Stimulated activated CD4-positive, alpha-beta T cell treated with anti-CD3 and anti-CD28 coated beads, Interleukin-15, amount 100 ng/mL, for 48 hours (primary cell): Measurements from ENCODE around the gene RYR3.

ENCODE experiments used
- DNase-seq, 2 donors: peaks; one replicate each; pipeline ENCODE4 v3.0.0-alpha.2; 2020; ENCODE audit warnings: low read depth in 2 of 2

Gene RYR3

DNA sequence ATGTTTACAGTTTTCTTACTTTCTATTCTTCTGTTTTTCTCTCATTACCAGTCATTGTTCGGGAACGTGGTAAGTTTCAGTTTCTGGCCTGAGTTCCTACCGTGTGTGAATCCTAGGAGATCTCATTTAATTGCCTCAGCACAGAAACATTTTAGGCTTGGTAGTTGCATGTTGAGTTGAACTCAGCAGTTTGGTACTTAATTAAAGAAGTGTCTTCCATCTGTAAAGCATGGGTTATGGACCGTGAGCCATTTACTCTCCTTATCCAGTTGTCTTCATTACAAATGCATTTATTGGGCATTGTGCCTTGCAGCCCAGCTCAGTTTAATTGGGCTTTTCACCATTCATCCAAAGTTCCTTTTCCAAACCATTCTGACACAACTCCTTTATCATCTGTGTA lies 515.4 kb downstream of the RYR3 start:
- DNase-seq, result no peak

DNA sequence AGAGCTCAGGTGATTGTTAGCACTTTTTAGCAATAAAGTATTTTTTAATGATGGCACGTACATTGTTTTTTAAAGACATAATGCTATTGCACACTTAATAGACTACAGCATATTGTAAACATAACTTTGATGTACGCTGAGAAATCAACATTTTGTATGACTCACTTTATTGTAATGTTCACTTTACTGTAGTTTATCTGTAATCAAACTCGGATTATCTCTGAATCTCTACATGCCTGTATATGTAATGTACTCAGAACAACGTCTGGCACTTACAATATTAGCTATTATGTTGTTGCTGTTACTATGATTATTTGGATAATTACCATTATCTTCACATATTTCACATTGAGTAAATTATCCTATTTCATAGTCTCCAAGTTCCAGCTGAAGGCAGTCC lies 519.6 kb downstream of the RYR3 start:
- DNase-seq, result no peak

DNA sequence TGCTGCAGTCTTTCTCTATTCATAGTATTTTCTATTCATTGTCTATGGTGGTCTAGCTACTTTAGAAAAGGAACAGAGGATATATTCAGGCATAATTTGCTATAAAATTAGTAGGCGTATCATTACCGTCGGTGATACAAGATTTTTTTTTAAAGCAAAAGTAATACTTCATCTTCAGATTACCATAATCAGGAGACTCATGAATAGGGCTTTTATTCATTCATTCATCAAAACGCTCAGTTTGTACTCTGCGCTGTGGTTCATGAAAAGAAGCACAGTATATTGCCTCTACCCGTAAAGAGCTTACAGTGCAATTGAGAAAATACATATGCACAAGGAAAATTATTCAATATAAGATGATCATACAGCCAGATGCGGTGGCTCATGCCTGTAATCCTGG lies 520.9 kb downstream of the RYR3 start:
- DNase-seq, result no peak

DNA sequence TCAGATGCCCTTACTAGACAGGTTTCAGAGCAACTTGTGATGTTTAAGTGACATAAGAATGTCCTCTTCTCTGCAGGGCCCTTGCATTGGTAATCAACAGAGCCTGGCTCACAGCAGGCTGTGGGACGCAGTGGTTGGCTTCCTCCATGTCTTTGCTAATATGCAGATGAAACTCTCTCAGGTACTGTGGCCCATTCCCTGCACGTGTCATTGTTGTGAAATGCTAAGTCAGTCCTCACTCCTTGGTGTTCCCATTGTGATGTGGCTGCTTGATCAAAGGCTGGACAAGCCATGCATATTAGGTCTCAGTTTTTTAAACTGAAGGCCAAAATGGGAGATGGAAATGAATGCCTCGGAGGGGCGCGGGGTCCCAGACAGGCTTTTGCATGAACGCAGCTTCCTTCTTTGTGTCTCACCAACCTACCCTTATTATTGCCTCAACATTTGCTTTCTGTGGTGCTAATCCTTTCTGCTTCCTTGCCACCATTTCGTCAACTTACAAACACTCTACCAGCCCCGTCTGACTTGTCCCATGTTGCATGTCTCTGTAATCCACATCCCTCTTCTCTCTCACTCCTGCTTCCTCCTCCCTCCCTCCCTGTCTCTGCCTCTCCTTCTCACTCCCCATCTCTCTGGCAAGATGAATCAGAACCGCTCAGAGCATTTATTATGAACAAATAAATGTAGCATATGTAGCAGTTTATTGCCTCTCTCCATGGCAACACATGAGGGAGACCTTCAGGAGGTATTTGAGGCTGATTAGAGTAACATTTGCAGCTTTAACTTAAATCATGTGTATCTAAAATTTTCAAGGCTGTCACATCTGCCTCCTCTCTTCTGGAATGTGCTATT lies 524.4 kb downstream of the RYR3 start:
- no peak for DNase-seq

GRCh38 chr15:33837294-33837693 lies 526.5 kb downstream of the RYR3 start:
- DNase-seq, result no peak

- DNase-seq, result no peak
Measured at GRCh38 chr15:33839540-33839939, 528.8 kb downstream of the RYR3 start.

GRCh38 chr15:33840615-33841014 lies 529.8 kb downstream of the RYR3 start:
- DNase-seq, result no peak

- no peak for DNase-seq
Measured at GRCh38 chr15:33844186-33844585, 533.4 kb downstream of the RYR3 start.

DNA sequence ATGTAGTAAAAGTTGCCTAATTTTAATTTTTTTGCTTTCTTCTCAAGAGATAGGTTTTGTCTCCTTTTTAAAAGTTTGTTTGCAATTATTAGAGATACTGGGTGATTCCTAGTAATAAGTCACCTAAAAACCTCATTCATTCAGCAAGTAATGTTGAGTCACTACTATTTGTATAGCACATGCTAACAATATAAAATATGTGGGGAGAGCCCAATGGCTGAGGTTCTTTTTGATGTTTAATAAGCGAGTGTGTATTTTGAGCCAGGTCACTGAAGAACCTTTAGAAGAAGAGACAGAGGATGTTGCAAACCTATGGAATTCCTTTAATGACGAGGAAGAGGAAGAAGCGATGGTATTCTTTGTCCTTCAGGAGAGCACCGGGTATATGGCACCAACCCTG lies 533.8 kb downstream of the RYR3 start:
- DNase-seq, result no peak

DNA sequence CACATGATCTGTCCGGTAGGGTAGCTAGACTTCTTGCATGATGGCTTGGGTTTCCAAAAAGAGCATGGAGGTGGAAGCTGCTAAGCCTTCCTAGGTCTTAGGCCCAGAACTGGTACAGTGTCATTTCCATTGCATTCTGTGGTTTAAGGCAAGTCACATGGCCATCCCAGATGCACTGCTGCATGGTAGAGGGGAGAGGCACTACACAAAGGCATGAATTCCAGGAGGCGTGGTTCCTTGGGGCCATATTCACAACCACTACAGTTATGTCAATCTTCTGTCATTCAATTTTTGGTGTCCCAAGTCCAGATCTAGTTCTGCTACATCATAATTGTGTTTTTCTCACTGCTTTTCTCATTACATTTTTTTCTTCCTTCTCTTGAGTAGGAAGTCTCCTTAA lies 535.4 kb downstream of the RYR3 start:
- no peak for DNase-seq

- DNase-seq, result no peak
Measured at GRCh38 chr15:33846862-33847261, 536.1 kb downstream of the RYR3 start.

DNA sequence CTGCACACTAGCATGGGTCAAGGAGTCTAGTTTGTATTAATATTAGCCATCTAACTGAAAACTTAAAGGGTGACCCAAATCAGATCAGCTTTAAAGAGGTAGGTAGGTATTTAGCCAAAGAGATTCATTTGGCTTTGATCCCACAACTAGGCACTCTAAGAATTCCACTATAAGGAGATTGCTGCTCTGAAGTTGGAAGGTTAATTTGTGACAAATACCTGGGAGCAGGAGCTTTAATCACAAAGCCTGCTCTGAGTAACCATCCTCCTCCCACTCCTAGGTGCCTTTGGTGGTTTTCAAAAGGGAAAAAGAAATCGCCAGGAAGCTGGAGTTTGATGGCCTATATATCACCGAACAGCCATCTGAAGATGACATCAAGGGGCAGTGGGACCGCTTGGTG lies 537.2 kb downstream of the RYR3 start:
- DNase-seq, result no peak

DNA sequence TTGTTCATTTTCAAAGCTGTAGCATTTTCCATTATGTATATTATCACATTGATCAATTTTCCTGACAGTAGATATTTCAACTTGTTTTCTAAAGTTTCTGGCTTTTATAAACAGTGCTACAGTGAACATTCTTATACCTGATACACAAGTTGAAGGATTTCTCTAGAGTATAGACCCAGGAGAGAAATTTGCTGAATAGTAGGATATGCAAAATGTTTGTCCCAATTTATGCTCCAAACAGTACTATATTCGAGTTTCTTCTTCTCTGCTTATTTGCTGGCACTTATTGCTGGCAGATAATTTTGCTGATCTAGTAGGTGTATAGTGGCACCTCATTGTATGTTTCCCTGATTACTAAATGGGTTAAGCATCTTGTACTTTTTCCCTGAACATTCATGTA lies 540.3 kb downstream of the RYR3 start:
- no peak for DNase-seq

GRCh38 chr15:33852094-33852493 lies 541.3 kb downstream of the RYR3 start:
- no peak for DNase-seq

GRCh38 chr15:33852570-33852969 lies 541.8 kb downstream of the RYR3 start:
- no peak for DNase-seq

DNA sequence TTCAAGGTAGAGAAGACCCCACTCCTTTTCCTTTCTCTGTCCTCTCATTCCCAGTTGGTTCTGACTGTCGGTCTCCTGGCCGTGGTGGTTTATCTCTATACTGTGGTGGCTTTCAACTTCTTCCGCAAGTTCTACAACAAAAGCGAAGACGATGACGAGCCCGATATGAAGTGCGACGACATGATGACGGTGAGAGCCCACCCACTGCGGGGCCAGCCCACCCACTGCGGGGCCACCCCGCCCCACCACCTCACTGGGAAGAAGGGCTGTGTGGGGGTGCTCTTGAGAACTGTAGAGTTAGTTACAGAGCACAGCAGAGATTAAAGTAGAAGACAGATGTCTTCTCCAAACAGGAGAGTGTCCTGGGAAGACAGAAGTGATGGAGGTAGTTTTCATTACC lies 547.0 kb downstream of the RYR3 start:
- DNase-seq, result no peak

GRCh38 chr15:33858836-33859235 lies 548.1 kb downstream of the RYR3 start:
- DNase-seq, result no peak

GRCh38 chr15:33859992-33860545 lies 549.3 kb downstream of the RYR3 start:
- DNase-seq, result no peak

DNA sequence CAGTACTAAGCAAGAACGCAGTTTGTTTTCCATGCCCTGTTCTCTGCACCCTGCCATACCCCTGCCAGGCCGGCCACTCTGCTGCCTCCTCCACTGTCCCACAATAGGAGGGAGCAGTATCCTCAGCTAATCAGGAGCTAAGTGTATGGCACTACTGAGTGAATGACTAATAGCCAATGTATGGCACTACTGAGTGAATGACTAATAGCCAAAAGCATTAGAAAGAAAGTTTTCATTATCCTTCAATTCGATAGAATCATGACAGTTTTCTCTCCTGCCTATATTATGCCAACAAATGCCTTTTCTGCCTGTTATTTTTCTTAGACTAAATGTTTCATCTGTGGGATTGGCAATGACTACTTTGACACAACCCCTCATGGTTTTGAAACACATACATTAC lies 550.0 kb downstream of the RYR3 start:
- DNase-seq, result no peak

DNA sequence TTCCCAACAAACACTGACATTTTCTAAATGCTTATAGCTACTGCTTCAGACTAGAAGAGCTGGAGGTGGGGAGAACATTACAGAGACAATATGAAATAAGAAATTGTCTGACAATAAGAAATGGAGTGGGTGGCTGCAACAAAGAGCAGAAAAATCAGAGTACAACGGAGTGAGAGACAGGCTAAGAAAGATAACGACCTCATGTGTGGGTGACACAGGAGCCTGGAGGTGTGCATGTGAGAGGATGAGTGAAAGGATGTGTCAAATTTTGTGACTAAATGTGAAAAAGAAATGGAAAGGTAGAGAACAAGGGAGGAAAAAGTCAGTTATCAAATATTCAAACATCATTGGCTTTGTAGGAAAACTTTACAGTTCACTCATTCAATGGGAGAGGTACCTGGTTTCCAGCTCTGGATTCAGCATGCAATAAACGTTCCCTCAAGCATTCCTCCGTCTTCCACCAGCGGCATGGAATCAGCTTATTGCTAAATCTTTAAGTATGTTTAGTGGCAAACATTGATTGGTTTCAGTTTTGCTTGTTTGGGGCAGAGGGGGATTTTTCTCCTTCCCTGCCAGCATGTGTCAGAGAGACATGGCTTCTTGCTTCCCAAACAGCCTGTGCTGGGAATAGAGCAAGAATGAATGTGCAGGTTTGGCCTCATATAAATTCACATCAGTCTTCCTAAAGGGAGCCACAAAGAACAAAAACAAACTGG lies 553.8 kb downstream of the RYR3 start:
- no peak for DNase-seq

DNA sequence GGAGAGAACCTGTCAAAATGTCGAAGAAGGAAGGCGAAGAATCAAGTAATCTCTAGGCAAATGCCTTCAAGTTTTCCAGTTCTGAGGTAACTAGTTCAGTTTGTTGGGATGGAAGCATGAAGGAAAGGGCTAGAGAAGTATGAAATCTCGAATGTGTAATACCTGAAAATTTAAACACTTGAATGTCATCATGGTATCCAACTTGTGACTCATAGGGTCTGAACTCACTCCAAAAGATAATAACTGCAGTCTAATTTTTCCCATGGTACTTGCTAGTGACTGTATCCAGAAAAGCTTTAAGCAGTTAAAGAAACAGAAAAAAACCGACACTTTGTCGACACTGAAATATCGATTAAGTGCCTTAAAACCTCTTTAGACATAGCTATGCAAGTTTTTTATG lies 554.6 kb downstream of the RYR3 start:
- DNase-seq, result no peak

DNA sequence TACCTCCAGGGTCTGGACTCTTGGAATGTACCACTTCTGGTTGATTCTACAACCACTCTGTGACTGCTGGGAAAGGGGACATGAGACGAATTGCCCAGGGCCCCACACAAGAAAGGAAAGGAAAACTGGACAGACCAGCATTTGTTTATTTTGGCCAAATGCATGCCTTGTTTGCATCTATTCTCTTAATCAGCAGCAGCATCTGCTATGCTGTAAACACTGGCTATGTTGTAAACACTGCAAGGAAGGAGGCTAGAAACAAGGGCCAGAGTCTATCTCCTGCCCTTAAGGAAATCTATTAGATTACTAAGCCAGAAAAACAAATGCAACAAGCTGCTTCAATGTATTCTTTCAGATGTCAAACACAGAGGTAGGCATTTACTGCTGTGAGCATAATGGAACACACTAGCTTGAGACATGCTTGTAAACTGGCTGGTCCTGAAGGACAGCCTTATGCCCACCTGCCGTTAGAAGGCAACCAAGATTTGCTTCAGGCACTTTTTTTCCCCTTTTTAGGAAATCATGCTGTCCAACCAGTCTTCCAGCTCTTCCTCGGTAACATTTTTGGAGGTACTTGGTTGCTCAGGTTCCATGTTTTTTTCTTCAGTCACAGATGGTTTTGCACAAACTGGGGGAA lies 555.5 kb downstream of the RYR3 start:
- no peak for DNase-seq

DNA sequence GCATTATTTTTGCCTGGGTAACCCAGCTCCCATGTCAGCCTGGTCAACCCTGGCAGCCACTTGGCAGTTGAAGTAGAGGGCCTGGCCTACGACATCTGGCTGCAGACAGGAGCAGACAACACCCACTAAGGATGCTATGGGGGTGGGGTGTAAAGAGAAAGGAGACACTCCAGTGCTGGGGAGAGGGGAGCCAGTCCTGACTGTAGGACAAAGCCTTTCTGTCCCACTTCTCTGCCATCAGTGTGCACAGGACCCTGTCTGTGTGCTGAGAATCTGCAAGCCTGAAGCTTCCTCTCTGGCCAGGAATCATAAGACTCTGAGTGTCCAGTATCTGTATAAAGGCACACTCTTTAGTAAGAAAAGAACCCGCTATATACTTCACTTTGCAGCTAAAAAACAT lies 561.2 kb downstream of the RYR3 start:
- DNase-seq, result no peak
